PC-3 (cell line): Measurements from ENCODE around the gene IER3.

Experiments used
- CTCF ChIP-seq: fragments of 300-600 bp; sonication (generic); conservative IDR thresholded peaks from 2 replicates; pipeline ENCODE4 v1.5.1; 2017; ENCODE audit warnings: antibody characterized with exemption, low read depth, mild to moderate bottlenecking, low read length
- EZH2phosphoT487 ChIP-seq: fragments of 300-600 bp; sonication (generic); IDR thresholded peaks from 2 replicates; pipeline ENCODE4 v1.6.1; 2018; ENCODE audit warnings: mild to moderate bottlenecking, antibody characterized with exemption, low read length, borderline replicate concordance

GRCh38 chr6:30735668-30736314 lies 8.6 kb downstream of the IER3 start:
- TF ChIP-seq CTCF: no peak
- no peak for TF ChIP-seq EZH2phosphoT487
